T47D (cell line): ENCODE measurements around the gene FAM124B.

Experiments used
- DNase-seq, 2 experiments: peaks; one replicate each; pipeline versions ENCODE4 v3.0.0 to v3.0.0-alpha.2; 2011 to 2012; ENCODE audit warnings: low read depth in 1 of 2, low spot score in 1 of 2
- JUND ChIP-seq: IDR thresholded peaks from 2 replicates; pipeline ENCODE4 v1.6.1; 2012; ENCODE audit warnings: low read depth
- in situ Hi-C: cut with HindIII; loops from 2 replicates; pipeline ENCODE4 v1.10.0; 2016; ENCODE audit warnings: low sequenced_read_pairs, low pct_unique_long_range_greater_than_20kb

Gene FAM124B

DNA sequence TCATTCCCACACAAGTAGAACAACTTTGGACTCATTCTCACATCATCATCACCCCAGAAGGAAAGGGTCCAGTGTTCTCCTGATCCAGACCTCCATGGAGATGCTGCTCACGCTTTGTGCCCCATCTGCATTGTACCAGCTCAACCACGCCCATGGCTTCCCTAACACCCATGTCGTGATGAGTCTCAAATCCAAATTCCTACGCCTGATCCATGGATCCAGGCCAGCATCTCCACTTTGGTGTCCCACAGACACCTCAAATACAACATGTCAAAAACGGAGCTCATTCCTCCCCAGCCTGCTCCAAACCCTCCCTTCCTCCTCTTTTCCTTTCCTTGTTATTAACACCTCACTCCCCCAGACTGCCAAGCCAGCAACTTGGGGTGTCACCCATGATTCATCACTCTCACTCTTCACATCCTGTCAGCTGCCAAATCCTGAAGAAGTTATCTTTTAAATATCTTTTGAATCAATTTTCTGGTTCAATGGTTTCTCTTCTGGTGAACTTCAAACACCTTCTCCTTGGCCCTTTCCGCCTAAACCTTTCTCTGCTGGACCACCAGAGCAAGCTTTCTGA, 30.2 kb upstream of the FAM124B start:
- TF ChIP-seq JUND = no peak
- no peak for DNase-seq
- in situ Hi-C loops = no loop called here

DNA sequence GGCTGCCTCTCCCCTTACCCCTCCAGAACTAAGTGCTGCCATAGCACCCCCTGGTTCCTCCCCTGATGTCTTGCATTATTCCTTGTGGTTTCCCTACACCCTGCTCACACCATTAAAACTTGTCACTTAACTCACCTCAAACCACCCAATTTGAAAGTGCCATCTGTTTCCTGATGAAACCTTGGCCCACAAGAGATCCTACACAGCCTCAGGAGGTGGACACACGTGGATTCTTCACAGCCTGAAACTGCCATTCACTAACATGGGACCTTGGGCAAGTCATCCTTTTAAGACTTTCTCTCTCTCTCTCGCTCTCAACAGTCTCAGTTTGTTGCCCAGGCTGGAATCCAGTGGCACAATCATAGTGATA, 27.5 kb upstream of the FAM124B start:
- TF ChIP-seq JUND = no peak
- in situ Hi-C loops = no loop called here
- DNase-seq = no peak

DNA sequence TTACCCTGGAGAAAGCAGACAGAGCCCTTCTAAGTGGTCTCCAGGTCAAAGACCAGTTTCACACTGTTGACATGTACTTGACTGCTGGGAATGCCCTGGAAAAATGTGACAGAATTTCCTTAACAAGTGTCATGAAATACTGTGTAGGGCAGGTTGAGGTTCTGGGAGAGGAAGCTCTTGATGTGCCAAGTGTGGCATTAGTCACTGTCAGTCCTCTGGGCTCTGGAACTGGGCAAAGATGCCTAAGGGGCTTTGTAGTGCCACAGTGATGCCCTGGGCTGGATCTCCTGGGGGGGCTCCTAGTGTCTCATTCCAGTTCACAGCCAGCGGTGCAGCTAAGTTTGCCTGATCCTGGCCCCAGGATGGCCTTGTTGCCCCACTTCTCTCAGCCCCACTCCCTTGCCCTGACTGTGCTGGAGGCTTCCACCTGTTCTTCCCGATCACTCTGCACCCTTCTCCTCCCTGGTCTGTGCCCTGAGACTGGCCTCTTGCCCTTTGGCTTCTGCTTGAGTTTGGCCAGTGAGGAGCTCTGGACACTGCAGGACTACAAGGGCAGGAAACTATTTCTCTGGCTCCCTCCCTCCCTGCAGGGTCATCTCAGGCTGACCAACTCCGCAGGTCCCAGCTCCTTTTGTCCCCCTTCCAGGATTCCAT, 27.0 kb upstream of the FAM124B start:
- in situ Hi-C loops = no loop called here
- no peak for TF ChIP-seq JUND
- no peak for DNase-seq

DNA sequence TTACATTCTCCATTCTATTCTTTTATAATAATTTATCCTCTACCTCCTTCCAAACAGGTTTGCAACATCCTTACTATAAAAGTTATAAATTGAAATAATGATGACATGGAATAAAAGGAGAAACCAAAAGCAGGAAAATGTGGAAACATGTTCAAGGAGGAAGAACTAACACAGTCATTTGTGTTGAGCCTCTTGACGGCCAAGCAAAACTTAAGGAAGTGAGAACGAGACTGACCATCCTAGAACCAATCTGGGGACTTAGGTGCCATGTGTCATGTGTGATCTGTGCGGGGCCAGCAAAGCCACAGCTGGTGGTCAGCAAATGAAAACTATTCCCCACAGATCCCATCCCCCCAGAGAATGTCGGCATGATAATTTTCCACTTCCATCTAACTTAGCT, 25.6 kb upstream of the FAM124B start:
- no peak for TF ChIP-seq JUND
- in situ Hi-C loops = no loop called here
- no peak for DNase-seq

DNA sequence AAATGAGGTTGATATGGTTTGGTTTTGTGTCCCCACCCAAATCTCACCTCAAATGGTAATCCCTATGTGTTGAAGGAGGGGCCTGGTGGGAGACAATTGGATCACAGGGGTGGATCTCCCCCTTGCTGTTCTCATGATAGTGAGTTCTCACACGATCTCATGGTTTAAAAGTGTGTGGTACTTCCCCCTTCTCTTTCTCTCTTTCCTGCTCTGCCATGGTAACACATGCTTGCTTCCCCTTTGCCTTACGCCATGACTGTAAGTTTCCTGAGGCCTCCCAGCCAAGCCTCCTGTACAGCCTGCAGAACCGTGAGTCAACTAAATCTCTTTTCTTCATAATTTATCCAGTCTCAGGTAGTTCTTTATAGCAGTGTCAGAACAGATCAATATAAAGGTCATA, 24.7 kb upstream of the FAM124B start:
- DNase-seq = no peak
- in situ Hi-C loops = no loop called here
- TF ChIP-seq JUND = no peak

DNA sequence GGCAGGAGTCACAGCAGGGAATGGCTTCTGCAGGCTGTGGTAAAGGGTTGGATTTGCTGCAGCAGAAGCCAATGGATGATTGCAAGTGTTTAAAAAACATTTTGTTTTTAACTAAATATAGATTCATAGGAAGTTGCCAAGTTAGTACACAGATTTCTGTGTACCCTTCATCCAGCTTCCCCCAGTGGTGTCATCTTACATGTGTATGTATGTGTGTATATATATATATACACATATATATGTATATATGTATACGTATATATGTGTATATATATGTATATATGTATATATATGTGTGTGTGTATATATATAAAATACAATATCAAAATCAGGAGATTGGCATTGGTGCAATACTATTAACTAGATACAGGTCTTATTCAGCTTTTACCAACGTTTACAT, 19.2 kb upstream of the FAM124B start:
- DNase-seq = no peak
- TF ChIP-seq JUND = no peak
- in situ Hi-C loops = no loop called here

DNA sequence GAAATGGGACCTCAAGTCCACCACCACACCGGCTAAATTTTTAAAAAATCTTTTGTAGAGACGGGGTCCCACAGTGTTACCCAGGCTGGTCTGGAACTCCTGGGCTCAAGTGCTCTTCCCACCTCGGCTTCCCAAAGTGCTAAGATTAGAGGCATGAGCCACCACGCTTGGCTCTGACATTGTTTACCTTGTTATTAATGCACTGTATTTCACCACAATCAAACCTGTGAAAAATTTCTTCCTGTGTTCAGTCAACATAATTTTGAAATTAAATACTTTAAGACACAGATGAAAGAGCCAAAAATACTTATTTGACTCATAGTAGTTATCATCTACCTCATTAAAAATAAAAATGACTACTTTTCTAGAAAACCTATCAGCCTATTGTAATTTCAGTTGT, 16.0 kb upstream of the FAM124B start:
- no peak for DNase-seq
- TF ChIP-seq JUND = no peak
- in situ Hi-C loops = no loop called here

DNA sequence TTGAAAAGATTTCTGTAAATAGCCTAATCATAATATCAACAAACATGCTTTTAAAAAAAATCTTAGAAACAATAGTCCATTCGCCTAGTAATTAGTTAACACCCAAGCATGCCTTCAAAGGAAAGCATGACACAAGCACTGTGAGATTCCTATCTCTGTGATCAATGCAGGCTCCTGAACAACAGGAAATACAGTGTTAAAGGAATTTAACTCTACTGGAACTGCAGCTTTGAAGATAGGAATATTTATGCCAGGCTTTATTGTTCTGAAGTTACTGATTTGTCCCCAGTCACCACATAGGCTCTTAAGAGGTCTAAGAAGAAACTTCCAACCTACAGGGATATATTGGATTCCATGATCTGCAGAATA, 15.4 kb upstream of the FAM124B start:
- peak; percentile 12 to 56 for DNase-seq
- in situ Hi-C loops = no loop called here
- TF ChIP-seq JUND = no peak

DNA sequence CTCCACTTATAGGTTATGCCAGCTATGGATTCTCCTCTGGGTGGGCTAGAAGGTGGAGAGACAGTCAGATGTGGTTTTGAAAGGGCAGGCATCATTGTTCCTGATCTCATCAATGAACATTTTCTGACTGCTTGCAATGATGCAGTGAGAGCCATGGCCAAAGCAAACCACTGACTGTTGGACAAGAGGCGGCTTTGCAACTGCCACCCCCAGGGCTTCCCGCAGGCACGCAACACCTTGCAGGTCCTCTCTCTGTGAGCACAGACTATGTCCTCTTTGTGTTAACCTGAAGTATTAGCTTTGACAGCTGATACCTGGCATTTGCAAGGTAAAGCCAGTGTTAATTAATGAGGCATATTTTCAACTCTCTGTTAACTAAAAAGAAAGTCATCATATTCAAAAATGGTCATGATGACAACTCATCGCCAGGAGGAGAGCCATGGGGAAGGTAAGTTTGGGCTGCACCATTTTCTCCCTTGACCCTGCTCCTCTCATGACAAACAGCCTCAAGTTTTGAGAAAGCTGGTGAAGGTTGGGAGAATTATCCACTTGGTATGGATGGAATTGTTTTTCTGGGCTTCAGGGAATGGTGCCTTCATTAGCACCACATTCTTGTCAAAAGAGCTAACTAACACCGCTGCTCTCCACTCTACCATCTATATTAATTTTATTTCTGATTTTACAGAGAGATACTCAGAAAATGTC, 14.9 kb upstream of the FAM124B start:
- in situ Hi-C loops = no loop called here
- TF ChIP-seq JUND = no peak
- DNase-seq = no peak

DNA sequence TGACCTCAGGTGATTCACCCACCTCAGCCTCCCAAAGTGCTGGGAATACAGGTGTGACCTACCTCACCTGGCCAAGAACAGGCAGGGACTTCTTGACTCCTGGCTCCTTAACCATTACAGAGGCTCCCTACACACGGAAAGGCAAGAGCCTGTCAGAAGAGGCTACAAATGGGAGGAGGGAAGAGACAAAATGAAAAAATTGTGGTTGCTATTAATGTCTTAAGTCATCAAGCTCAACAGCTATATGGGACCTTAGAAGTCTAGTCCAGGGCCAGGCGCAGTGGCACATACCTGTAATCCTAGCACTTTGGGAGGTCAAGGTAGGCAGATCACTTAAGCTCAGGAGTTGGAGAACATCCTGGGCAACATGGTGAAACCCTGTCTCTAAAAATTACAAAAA, 11.5 kb upstream of the FAM124B start:
- DNase-seq = no peak
- in situ Hi-C loops = no loop called here
- TF ChIP-seq JUND = no peak

DNA sequence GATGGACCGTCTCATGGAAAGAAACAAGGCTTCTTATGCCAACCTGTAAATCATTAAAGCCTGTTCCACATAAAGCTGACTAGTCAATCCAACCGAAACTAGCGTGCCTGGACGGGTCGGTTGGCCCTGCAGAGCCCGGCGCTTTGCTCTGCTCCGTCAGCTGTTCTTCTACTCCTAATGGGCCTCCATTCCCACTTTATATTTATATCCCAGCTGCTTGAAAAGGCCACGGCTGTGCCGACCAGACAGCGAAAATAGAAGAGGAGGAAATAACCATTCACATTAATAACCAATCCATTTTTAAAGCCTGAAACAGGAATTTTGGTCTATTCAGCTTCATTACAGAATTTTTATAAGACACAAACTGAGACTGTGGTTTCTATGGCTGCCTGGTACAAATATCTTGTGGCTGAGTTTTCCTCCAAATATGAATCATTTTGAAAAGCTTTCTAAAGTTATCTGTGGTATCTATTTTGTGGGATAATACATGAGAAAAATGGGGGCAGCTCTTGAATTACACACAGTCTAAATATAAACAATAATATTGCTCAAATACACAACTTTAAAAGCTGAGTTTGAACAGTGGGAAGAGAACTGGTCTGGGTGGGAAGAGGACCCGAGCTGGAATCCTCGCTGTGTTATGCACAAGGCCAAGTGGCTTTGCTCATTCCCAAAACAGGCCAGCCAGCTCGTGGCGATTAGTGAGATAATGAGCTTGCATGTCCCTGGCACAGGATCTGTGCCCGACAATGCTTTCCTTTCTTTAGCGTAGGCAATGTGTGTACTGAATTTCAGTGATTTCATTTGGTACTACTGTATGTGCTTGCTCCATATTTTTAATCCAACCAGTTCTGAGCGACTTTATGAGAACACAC, 10.5 kb upstream of the FAM124B start:
- no peak for TF ChIP-seq JUND
- no peak for DNase-seq
- in situ Hi-C loops = no loop called here

DNA sequence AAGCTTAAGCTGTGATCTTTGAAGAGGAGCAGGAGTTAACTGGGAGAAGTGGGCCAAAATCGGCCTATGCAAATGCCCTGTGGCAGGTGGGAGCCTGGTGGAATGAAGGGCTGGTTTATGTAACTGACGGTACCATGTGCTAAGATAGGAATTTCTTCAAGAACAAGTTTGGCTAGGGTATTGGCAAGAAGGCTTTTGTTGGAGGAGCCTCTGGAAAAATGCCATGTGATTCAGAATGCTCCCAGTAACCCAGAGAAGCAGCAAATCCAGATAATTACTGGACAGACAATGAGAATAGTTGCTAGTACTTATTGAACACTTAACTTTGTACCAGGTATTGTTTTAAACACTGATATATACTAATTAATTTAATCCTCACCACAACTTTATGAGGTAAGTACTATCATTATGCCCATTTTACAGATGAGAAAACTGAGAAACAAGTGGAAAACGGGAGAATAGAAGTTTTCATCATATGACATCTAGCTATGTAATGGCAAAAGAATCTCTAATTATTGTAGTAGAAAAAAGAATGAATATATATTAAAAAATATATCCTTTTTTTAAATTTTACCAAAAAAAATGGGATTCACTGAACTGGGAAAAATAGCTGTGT, 9.1 kb upstream of the FAM124B start:
- in situ Hi-C loops = no loop called here
- TF ChIP-seq JUND = no peak
- no peak for DNase-seq
